Stimulated activated CD4-positive, alpha-beta T cell treated with anti-CD3 and anti-CD28 coated beads, Interleukin-4, amount 100 ng/mL, for 24 hours (primary cell): Measurements from ENCODE around the gene KLHL6.

Experiments used
- DNase-seq: peaks from one replicate; pipeline ENCODE4 v3.0.0-alpha.2; 2020

Gene KLHL6

GRCh38 chr3:183563536-183563874, 8.0 kb upstream of the KLHL6 start:
- no peak for DNase-seq

- DNase-seq = no peak
Observed at GRCh38 chr3:183560607-183561006, 5.1 kb upstream of the KLHL6 start.

GRCh38 chr3:183558495-183558894, 3.0 kb upstream of the KLHL6 start:
- DNase-seq = no peak

- DNase-seq = no peak
Observed at GRCh38 chr3:183556722-183557121, 1.2 kb upstream of the KLHL6 start.

GRCh38 chr3:183554377-183554776, 1.1 kb downstream of the KLHL6 start:
- peak; percentile 43 for DNase-seq

GRCh38 chr3:183553334-183554026, 2.0 kb downstream of the KLHL6 start:
- DNase-seq = no peak

- peak; percentile 65 for DNase-seq
Observed at GRCh38 chr3:183551930-183552329, 3.6 kb downstream of the KLHL6 start.

GRCh38 chr3:183548262-183548769, 7.2 kb downstream of the KLHL6 start:
- no peak for DNase-seq

- no peak for DNase-seq
Observed at GRCh38 chr3:183546625-183547024, 8.9 kb downstream of the KLHL6 start.

- no peak for DNase-seq
Observed at GRCh38 chr3:183545708-183546107, 9.8 kb downstream of the KLHL6 start.

GRCh38 chr3:183542355-183542754, 13.2 kb downstream of the KLHL6 start:
- DNase-seq = no peak

- no peak for DNase-seq
Observed at GRCh38 chr3:183541738-183542137, 13.8 kb downstream of the KLHL6 start.

GRCh38 chr3:183541235-183541655, 14.3 kb downstream of the KLHL6 start:
- DNase-seq = no peak

- no peak for DNase-seq
Observed at GRCh38 chr3:183540501-183541234, 14.8 kb downstream of the KLHL6 start.

GRCh38 chr3:183539811-183540210, 15.7 kb downstream of the KLHL6 start:
- DNase-seq = no peak

GRCh38 chr3:183538486-183538885, 17.0 kb downstream of the KLHL6 start:
- no peak for DNase-seq

GRCh38 chr3:183537295-183537730, 18.2 kb downstream of the KLHL6 start:
- no peak for DNase-seq

- DNase-seq = no peak
Observed at GRCh38 chr3:183536238-183536880, 19.1 kb downstream of the KLHL6 start.

GRCh38 chr3:183534249-183534648, 21.3 kb downstream of the KLHL6 start:
- no peak for DNase-seq

- DNase-seq = no peak
Observed at GRCh38 chr3:183533412-183534132, 21.9 kb downstream of the KLHL6 start.

- no peak for DNase-seq
Observed at GRCh38 chr3:183532620-183533411, 22.7 kb downstream of the KLHL6 start.

GRCh38 chr3:183529717-183530116, 25.8 kb downstream of the KLHL6 start:
- no peak for DNase-seq
